Fibroblast of the conjunctiva (primary cell): Measurements from ENCODE around the gene RANBP1.

Experiments used
- DNase-seq: peaks from one replicate; pipeline ENCODE4 v3.0.0-alpha.2; 2010; ENCODE audit warnings: low read depth

Gene RANBP1

GRCh38 chr22:20174785-20175596, 59.1 kb downstream of the RANBP1 start:
- DNase-seq = no peak

- DNase-seq = no peak
Measured at GRCh38 chr22:20175597-20175900, 59.6 kb downstream of the RANBP1 start.

GRCh38 chr22:20176421-20177085, 60.6 kb downstream of the RANBP1 start:
- no peak for DNase-seq
